GM21390 (cell line): Measurements from ENCODE around the gene RNF208.

Source experiments
- ATAC-seq: cut with Tn5 transposase; IDR thresholded peaks from one replicate; pipeline ENCODE4 v1.9.1; 2021; ENCODE audit not compliant: unreplicated experiment

RNF208 gene

GRCh38 chr9:137178201-137178938, 43.7 kb downstream of the RNF208 start:
- ATAC-seq = no peak

DNA sequence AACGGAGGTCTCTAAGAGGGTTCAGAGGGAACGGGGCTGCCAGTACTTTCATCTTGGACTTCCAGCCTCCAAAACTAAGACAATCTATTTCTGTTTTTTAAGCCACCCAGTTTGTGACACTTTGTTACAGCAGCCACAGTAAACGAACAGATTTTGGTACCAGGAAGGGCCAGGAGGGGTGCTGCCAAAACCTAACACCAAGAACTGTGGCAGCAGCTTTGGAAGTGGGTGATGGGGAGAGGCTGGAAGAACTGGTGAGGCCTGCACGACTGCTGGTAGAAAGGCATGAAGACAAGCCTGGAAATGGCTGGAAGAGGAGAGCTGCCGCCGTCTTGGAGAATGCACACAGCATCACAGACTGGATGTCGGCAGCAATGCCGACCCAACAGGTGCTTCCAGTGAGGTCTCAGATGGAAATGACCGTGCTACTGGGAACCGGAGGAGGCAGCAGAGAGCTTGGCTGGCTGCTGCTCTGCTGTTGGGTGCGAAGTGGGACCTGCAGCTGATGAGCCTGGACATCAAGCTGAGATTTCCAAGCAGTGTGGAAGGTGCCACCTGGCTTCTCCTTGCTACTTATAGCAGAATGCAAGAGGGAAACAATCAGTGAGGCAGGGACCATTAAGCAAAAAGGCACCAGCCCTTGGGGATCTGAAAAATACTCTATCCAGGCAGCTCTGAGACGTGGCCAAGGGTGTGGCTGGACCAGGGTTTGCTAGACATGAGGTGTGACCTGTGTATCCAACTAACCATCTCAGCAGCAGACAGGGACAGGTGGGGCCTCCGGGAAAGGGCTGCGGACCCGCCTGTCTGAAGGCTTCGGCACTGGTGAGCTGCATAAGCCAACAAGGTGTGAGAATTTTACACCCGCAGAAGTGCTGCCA, 45.5 kb downstream of the RNF208 start:
- ATAC-seq = no peak

DNA sequence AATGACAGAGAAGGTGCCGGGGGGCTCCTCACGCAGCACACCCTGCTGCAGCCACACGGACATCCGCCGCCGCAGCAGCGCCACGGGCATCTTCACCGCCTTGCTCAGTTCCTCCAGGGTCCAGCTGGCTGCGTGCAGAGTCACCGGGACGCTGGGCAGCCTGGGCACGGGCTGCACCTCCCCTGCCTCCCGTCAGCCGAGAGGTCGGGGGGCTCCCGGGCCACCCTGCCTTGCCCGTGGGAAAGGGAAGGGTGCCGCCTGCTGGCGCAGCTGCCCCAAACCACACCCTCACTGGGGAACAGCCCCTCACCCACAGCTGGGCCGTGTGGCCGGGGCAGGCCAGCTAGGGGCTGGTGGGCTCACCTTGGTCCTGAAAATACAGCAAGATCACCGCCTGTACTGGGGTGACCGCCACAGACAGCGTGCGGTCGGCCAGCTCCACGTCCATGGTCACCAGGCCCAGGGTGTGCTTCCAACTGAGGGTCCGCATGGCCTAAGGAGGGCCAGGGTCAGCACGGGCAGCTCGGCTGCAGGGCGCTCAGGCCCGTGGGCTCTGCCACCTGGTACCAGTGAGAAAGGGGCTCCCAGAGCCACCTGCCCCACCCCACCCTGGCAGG, 46.6 kb downstream of the RNF208 start:
- no peak for ATAC-seq

DNA sequence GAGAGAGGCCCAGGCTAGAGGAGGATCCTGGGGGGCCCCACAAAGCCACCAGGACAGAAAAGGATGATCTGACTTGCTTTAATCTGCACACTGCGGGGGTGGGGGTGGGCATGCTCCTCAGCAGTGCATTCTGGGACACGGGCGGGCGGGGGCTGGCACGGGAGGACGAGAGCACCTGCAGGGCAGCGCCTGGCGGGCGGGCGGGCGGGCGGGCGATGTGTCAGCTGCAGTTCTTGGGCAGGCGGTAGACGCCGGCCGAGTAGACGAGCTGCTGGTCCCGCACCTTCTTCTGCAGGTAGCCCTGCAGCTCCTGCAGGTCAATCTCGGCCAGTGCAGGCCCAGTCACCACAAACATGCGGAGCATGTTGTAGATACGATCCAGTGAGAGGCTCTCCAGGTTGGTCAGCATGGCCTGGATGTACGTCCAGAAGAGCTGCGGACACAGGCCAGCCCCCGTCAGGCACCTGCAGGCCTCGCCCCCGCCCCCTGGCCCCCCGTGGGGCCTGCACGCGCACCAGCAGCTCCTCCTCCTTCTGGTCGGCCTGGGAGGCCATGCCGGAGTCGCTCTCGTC, 47.2 kb downstream of the RNF208 start:
- ATAC-seq = no peak

- no peak for ATAC-seq
Observed at GRCh38 chr9:137173796-137174664, 48.0 kb downstream of the RNF208 start.

DNA sequence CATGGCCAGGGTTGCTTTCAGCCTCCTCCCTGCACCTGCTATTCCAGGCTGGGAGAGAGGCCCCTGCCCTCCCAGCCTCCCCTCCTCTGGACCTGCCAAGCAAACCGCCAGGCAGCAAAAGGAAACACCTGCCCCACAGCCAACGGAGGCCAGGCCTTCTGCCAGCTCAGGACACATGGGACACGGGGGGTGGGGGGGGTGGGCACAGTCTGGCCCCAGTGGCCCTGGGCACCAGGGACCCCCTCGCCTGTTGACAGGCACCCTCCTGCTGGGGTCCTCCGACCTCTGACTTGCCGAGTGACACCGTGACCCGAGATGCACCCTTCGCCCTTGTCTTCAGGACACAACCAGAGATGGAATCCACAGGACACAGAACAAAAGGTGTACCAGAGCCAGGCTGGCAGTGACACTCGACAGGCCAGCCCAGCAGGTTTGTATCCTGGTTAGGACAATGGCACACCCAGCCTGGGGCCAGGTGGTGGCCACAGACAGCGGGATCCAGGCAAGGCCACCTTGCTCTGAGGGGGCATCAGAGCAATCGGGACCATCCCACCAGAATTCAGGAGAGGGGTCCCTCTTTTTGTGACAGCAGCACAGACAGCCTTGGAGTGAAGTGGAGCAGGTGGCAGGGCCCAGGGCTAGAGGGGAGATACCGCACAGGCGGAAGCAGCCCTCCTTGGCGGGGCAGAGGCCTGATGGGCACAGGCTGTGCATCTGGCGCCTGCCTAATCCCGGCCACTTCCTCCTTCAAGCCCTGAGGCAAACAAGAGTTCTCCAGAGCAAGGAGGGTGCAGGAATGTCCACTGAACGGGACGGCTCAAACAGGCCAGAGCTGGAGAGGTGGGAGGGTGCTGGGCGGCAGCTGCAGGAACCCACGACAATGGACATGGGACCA, 48.9 kb downstream of the RNF208 start:
- no peak for ATAC-seq

DNA sequence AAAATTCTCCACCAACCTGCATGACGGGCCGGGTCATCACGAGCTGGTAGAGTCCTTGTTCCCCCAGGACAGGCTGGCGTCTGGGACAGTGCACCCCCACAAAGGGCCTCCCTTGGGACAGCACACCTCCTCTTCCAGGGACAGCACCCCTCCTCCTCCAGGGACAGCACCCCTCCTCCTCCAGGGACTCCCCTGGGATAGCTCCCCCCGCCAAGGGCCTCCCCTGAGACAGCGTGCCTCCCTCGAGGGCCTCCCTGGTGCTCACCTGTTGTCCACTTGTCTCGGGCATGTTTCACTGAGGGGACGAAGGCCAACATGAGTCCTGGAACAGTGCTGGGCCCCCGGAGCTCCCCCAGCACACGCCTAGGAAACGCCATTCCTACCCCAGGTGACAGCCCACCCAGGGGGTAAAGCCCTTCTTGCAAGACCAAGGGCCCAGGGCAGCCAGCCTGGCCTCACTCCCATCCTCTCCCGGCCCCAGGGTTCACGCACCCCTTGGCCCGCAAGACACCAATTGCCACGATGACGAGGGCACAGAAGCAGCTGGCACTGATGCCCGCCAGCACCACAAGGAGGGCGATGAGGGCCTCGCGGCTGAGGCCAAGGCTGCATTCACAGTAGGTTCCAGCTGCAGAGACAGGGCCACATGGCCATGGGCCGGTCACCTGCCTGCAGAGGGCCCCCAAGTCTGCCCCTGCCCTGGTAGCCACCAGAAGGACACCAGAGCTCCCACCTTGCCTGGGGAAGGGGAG, 50.7 kb downstream of the RNF208 start:
- no peak for ATAC-seq

GRCh38 chr9:137170486-137171148, 51.4 kb downstream of the RNF208 start:
- ATAC-seq = no peak
